ENCODE results near the gene GPR39. TPM values are rescaled to one million over a fixed set of nuclear protein-coding genes. Genes with fewer than 3 reads are reported as not detected.

GPR39 gene
- total and polyA plus RNA-seq, 2 donors from 2014 or later: 4.9 to 8.7 TPM

DNA sequence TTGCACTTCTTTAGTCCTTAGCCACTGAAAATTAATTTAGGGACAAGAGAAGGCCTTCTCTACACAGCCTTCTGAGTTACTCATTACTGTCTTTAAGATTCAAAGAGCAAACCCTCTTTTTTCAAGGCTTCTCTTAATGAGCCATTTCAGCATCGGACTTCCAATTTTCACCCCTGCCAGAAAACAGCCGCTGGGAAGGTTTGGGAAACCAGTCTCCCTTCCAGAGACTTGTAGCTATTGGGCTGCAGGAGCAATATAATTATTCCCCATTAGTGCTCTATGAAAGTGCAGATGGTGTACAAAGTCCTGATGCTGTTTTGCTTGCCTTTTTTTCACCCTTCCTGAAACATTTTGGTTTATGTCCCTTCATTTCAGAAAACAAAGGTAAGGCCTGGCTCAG, 79.3 kb downstream of the GPR39 start:
- intact Hi-C loops (cut with DNase I): no loop called here
- Histone ChIP-seq H3K9me3 (ENCODE audit: control insufficient read depth in 2 of 3, insufficient read depth in 1 of 3, low read length in 3 of 3) (no peaks in the 10 kb centered on the region), H3K9ac (ENCODE audit: low read length in 3 of 3) (no peak overlapping the region), H3K4me1 (ENCODE audit: control insufficient read depth in 2 of 3, insufficient read depth in 2 of 3, low read depth in 1 of 3, low read length in 3 of 3) (no peaks in the 10 kb centered on the region), H3K27me3 (ENCODE audit: control insufficient read depth, insufficient read depth, low read length) (no peaks in the 10 kb centered on the region), H3K4me3 (ENCODE audit: low read length in 3 of 3) (no peak overlapping the region), H3K36me3 (ENCODE audit: control insufficient read depth in 2 of 3, insufficient read depth in 3 of 3, low read length in 3 of 3) (no peaks in the 10 kb centered on the region), H3K27ac (ENCODE audit: low read depth in 2 of 2, low read length in 2 of 2) (no peak overlapping the region)
- FAIRE-seq (no peak), DNase-seq (no peak)
- no peak for TF ChIP-seq CTCF (IDR thresholded peaks at IDR 0.05; ENCODE audit: borderline replicate concordance, extremely low read depth, insufficient read depth)

DNA sequence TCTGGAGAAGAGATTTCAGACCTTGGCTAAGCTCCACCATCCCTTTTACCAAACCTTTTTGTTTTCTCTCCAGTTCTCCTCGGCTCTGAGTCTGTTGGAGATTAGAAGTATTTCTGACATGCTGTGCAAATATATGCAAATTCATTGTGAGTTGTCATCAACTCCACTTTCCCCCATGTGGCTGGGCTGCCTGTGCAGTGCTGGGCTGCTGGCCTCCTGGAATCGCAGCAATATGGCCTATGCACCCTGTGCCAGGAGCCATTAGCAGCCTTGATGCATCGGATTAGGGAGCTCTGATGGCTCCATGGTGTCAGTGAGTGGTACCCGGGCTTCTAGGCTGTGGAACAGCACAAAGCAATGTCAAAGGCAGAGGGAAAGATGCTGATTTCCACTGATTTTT, 80.0 kb downstream of the GPR39 start:
- Histone ChIP-seq H3K4me3 (ENCODE audit: low read length in 3 of 3) (no peak overlapping the region), H3K9me3 (ENCODE audit: control insufficient read depth in 2 of 3, insufficient read depth in 1 of 3, low read length in 3 of 3) (no peaks in the 10 kb centered on the region), H3K27ac (ENCODE audit: low read depth in 2 of 2, low read length in 2 of 2) (no peak overlapping the region), H3K4me1 (ENCODE audit: control insufficient read depth in 2 of 3, insufficient read depth in 2 of 3, low read depth in 1 of 3, low read length in 3 of 3) (no peaks in the 10 kb centered on the region), H3K9ac (ENCODE audit: low read length in 3 of 3) (no peak overlapping the region), H3K27me3 (ENCODE audit: control insufficient read depth, insufficient read depth, low read length) (no peaks in the 10 kb centered on the region), H3K36me3 (ENCODE audit: control insufficient read depth in 2 of 3, insufficient read depth in 3 of 3, low read length in 3 of 3) (no peaks in the 10 kb centered on the region)
- FAIRE-seq (no peak), DNase-seq (no peak)
- TF ChIP-seq CTCF (IDR thresholded peaks at IDR 0.05; ENCODE audit: borderline replicate concordance, extremely low read depth, insufficient read depth): no peak
- intact Hi-C loops (cut with DNase I): no loop called here

DNA sequence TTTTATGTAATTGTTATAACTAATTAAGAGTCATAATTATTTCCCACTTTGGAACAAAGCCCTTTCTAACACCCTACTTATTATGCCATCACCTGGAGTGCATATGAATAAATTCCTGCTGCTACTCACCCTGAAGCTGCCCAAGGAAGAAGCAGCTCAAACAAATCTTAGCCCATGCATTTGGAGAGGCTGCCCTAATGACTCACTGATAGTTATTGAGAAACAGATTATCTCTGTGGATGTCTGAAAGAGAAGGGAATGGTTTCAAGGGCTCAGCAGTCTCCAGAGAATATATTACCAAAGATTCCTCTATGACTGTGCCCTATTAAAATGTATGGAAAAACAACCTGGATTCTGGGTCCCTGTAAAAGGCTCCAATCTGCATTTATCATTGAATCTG, 81.0 kb downstream of the GPR39 start:
- Histone ChIP-seq H3K27ac (ENCODE audit: low read depth in 2 of 2, low read length in 2 of 2) (no peak overlapping the region), H3K4me1 (ENCODE audit: control insufficient read depth in 2 of 3, insufficient read depth in 2 of 3, low read depth in 1 of 3, low read length in 3 of 3) (no peaks in the 10 kb centered on the region), H3K9me3 (ENCODE audit: control insufficient read depth in 2 of 3, insufficient read depth in 1 of 3, low read length in 3 of 3) (no peaks in the 10 kb centered on the region), H3K4me3 (ENCODE audit: low read length in 3 of 3) (no peak overlapping the region), H3K36me3 (ENCODE audit: control insufficient read depth in 2 of 3, insufficient read depth in 3 of 3, low read length in 3 of 3) (no peaks in the 10 kb centered on the region), H3K9ac (ENCODE audit: low read length in 3 of 3) (no peak overlapping the region), H3K27me3 (ENCODE audit: control insufficient read depth, insufficient read depth, low read length) (no peaks in the 10 kb centered on the region)
- FAIRE-seq (no peak), DNase-seq (no peak)
- TF ChIP-seq CTCF (IDR thresholded peaks at IDR 0.05; ENCODE audit: borderline replicate concordance, extremely low read depth, insufficient read depth): no peak
- intact Hi-C loops (cut with DNase I): no loop called here

DNA sequence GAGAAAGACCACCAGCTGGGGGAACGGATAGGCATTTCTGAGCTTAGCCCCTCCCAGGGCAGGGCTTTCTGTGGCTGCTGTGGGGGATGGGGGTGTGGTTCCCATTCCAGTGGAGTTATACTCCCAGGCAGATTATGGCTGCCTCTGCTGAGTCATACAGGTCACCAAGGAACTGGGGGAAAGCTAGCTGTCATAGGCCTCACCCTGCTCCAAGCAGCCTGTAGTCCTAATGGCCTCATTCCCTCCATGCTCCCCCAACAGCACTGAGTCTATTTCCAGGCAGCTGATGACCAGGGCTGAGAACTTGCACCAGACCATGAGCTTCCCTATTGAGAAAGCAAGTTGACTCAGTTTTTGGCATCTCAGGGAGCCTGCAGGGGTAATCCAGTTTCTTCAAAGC, 87.1 kb downstream of the GPR39 start:
- H3K36me3 ChIP-seq (ENCODE audit: control insufficient read depth in 2 of 3, insufficient read depth in 3 of 3, low read length in 3 of 3): no peaks in the 10 kb centered on the region
- H3K9ac ChIP-seq (ENCODE audit: low read length in 3 of 3): no peak overlapping the region
- intact Hi-C loops (cut with DNase I): no loop called here
- no peaks in the 10 kb centered on the region for H3K27me3 ChIP-seq (ENCODE audit: control insufficient read depth, insufficient read depth, low read length)
- no peak overlapping the region for H3K27ac ChIP-seq (ENCODE audit: low read depth in 2 of 2, low read length in 2 of 2)
- TF ChIP-seq CTCF (IDR thresholded peaks at IDR 0.05; ENCODE audit: borderline replicate concordance, extremely low read depth, insufficient read depth): no peak
- H3K9me3 ChIP-seq (ENCODE audit: control insufficient read depth in 2 of 3, insufficient read depth in 1 of 3, low read length in 3 of 3): peaks cover 0 to 5% (median 0%) of the 10 kb centered on the region in 3 donors
- DNase-seq (no peak), FAIRE-seq (no peak)
- no peaks in the 10 kb centered on the region for H3K4me1 ChIP-seq (ENCODE audit: control insufficient read depth in 2 of 3, insufficient read depth in 2 of 3, low read depth in 1 of 3, low read length in 3 of 3)
- no peak overlapping the region for H3K4me3 ChIP-seq (ENCODE audit: low read length in 3 of 3)
